Left lung (tissue), 10 donors: ENCODE data around the gene LOXHD1. TPM values are rescaled to one million over a fixed set of nuclear protein-coding genes. Genes with fewer than 3 reads are reported as not detected.

Experiments used
- ATAC-seq: fragments of 200-7000 bp; cut with Tn5 transposase; one replicate; pipeline ENCODE4 v1.9.1; 2020; ENCODE audit warnings: moderate library complexity
- DNase-seq, 4 donors: peaks; one replicate each; pipeline ENCODE4 v3.0.0-alpha.2; 2013 to 2020
- H3K27ac ChIP-seq, 2 donors: fragments of 200-600 bp; sonication (generic) in 1 of 2; one replicate each; pipeline versions ENCODE4 v1.5.0 to v1.8.0; 2020 to 2021
- H3K27me3 ChIP-seq, 2 donors: fragments of 200-600 bp; sonication (generic) in 1 of 2; one replicate each; pipeline versions ENCODE4 v1.5.0 to v1.8.0; 2020 to 2021
- H3K36me3 ChIP-seq, 2 donors: fragments of 200-600 bp; sonication (generic) in 1 of 2; one replicate each; pipeline versions ENCODE4 v1.5.0 to v1.8.0; 2020 to 2021
- H3K4me1 ChIP-seq, 2 donors: fragments of 200-600 bp; one replicate each; pipeline ENCODE4 v1.8.0; 2021
- H3K4me3 ChIP-seq, 2 donors: fragments of 200-600 bp; sonication (generic) in 1 of 2; one replicate each; pipeline versions ENCODE4 v1.5.0 to v1.8.0; 2020 to 2021; ENCODE audit warnings: mild to moderate bottlenecking in 1 of 2
- H3K9me3 ChIP-seq, 2 donors: fragments of 200-600 bp; sonication (generic) in 1 of 2; one replicate each; pipeline versions ENCODE4 v1.5.0 to v1.8.0; 2020 to 2021
- intact Hi-C, 2 donors: fragments of 100-400 bp; cut with DNase I; formaldehyde crosslinking; loops; one replicate each; pipeline versions ENCODE4 v1.11.2 to v1.14.2; 2022
- polyA plus RNA-seq, 6 donors: library from polyadenylated mRNA; unstranded; fragments of 120-200 nt; gene quantifications; one replicate each; pipeline ENCODE4 v1.2.1, GENCODE V29; 2013; ENCODE audit not compliant: insufficient read length in 6 of 6
- total RNA-seq, 2 donors: library from RNA; stranded (reverse); fragmentation: NEBNext Ultra II Directional; extraction: Animal tissue kit (Norgen Biotek cat#: 25700); gene quantifications; one replicate each; pipeline ENCODE4 v1.2.1, GENCODE V29; 2021
- TF ChIP-seq, protein P1 (sequence below), 2 donors: fragments of 200-600 bp; sonication (generic) in 1 of 2; IDR thresholded peaks; one replicate each; pipeline versions ENCODE4 v1.5.0 to v1.8.0; 2021; ENCODE audit warnings: antibody characterized with exemption in 2 of 2
- donor health status: DM: no; HTN: yes; CAD: no.
- donor health status: DM: no; HTN: no; CAD: no.

The LOXHD1 gene
- total and polyA plus RNA-seq, 8 donors, result 0.52 to 2.0 (median 1.2) TPM

DNA sequence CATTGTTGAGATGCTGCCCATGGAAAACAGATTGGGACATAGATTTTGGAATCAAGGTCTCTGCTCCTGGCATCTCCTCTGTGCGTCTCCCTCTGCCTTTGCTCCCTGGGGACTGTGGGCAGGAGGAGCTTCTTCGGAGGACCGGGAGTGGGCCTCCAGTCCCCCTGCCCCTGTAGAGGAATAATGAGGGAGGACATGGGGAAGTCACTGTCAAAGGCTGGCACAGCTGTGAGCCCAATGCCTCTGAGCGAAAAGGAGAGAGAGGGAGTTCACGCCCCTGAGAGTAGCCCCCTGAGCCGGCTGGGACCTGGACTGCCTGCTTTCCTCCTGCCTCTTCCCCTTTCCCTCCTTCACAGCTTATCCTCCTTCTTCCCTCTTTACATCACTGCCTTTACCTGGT, 195.0 kb downstream of the LOXHD1 start:
- DNase-seq, result no peak
- intact Hi-C loops, result no loop called here
- no peak for ATAC-seq
- H3K4me3 ChIP-seq, result no peak overlapping the region
- TF ChIP-seq, protein P1, sequence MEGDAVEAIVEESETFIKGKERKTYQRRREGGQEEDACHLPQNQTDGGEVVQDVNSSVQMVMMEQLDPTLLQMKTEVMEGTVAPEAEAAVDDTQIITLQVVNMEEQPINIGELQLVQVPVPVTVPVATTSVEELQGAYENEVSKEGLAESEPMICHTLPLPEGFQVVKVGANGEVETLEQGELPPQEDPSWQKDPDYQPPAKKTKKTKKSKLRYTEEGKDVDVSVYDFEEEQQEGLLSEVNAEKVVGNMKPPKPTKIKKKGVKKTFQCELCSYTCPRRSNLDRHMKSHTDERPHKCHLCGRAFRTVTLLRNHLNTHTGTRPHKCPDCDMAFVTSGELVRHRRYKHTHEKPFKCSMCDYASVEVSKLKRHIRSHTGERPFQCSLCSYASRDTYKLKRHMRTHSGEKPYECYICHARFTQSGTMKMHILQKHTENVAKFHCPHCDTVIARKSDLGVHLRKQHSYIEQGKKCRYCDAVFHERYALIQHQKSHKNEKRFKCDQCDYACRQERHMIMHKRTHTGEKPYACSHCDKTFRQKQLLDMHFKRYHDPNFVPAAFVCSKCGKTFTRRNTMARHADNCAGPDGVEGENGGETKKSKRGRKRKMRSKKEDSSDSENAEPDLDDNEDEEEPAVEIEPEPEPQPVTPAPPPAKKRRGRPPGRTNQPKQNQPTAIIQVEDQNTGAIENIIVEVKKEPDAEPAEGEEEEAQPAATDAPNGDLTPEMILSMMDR (IDR thresholded peaks at IDR 0.05), result no peak
- no peaks in the 10 kb centered on the region for H3K4me1 ChIP-seq
- no peaks in the 10 kb centered on the region for H3K27me3 ChIP-seq
- H3K9me3 ChIP-seq, result no peaks in the 10 kb centered on the region
- H3K36me3 ChIP-seq, result no peaks in the 10 kb centered on the region
- no peak overlapping the region for H3K27ac ChIP-seq

DNA sequence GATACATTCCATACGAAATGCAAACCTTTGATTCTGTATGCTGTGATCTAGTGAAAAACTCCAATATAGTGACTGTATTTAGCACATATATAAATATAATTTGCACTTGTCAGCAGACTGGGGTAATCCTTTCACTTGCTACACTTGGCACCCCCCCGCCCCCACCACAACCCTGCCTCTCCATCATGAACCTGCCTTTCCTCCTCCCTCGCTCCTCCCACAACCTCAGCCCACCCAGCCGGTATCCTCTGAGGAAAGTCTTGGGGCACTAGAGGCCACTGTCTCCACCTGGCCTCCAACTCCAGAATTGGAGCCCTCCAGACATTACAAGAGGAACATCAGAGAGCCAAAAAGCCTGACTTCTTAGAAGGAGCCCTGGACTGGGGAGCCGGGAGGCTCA, 196.3 kb downstream of the LOXHD1 start:
- TF ChIP-seq, protein P1 (IDR thresholded peaks at IDR 0.05), result no peak
- Histone ChIP-seq H3K4me1 (no peaks in the 10 kb centered on the region), H3K36me3 (no peaks in the 10 kb centered on the region), H3K27ac (no peak overlapping the region), H3K27me3 (no peaks in the 10 kb centered on the region), H3K9me3 (no peaks in the 10 kb centered on the region), H3K4me3 (no peak overlapping the region)
- DNase-seq, result no peak
- ATAC-seq, result no peak
- intact Hi-C loops, result no loop called here

DNA sequence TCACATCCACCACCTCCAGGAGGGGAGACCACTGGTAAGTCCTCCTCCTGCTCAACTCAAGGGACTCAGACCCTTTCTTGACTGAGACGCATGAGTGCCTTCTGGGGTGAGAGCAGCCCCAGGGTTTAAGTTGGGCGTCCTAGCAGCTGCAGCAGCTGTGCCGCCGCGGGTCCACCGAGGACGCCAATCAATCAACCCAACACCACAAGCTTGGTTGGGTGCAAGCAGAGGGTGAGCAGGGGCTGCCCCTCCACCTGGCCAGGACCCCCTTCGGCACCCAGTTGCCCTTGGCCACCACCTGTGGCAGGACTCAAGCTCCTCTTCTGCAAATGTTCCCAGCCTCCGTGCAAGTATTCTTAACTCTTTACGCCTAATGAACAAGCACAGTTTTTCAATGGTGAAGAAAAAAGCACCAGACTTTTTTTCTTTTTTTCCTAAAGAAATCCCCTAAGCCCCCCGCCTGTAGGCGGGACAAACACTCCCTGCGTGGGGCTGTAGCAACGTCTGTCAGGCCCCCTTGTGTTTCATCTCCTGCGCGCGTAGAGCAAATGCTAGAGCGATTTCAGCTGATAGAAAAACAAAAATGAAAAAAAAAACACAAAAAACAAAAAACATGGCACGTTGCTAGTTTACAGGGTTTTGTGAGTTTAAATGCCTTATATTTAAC, 197.1 kb downstream of the LOXHD1 start:
- DNase-seq, result no peak
- Histone ChIP-seq H3K4me1 (no peaks in the 10 kb centered on the region), H3K9me3 (no peaks in the 10 kb centered on the region), H3K4me3 (no peak overlapping the region), H3K27ac (no peak overlapping the region), H3K27me3 (no peaks in the 10 kb centered on the region), H3K36me3 (no peaks in the 10 kb centered on the region)
- ATAC-seq, result no peak
- TF ChIP-seq, protein P1 (IDR thresholded peaks at IDR 0.05), result no peak
- intact Hi-C loops, result no loop called here

DNA sequence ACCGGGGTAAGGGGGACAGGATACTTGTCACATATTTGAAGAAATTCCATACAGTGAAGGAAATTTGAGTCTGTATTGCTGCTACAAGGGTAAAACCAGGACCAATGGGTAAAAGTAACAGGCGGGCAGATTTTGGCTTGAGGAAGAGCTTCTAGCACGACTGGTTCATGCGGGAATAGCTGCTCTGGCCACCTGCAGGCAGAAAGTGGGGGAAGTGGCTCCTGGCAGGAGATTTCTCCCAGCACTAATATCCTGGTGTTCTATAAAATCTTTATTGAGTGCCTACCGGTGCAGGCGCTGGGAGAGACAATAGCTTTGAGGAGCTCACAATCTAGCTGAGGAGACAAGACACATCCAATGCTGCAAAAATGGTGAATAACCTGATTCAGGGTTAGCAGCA, 198.5 kb downstream of the LOXHD1 start:
- H3K4me3 ChIP-seq, result no peak overlapping the region
- H3K36me3 ChIP-seq, result no peaks in the 10 kb centered on the region
- TF ChIP-seq, protein P1 (IDR thresholded peaks at IDR 0.05), result no peak
- no peaks in the 10 kb centered on the region for H3K4me1 ChIP-seq
- no peaks in the 10 kb centered on the region for H3K9me3 ChIP-seq
- H3K27ac ChIP-seq, result no peak overlapping the region
- DNase-seq (no peak), ATAC-seq (no peak)
- intact Hi-C loops, result no loop called here
- H3K27me3 ChIP-seq, result no peaks in the 10 kb centered on the region

DNA sequence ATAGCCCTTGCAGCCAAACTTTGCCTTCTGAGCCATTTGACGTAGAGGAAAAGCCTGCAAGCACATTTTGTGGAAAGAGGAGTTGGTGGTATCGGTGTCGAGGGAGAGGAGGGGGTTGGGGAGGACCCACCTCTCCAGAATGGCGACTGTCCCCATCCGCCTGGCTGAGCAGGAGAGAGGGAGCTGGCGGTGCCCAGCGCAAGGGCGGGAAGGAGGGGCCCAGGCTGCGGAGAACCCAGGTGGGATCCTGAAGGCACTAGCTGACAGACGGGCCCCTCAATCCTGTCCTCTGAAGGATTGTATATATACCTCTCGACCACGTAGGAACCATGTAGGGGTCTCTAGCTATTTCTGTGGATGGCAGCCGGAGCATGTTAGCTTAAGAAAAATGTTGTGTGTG, 200.3 kb downstream of the LOXHD1 start:
- DNase-seq, result no peak
- Histone ChIP-seq H3K27ac (no peak overlapping the region), H3K9me3 (no peaks in the 10 kb centered on the region), H3K27me3 (no peaks in the 10 kb centered on the region), H3K4me1 (no peaks in the 10 kb centered on the region), H3K36me3 (no peaks in the 10 kb centered on the region), H3K4me3 (no peak overlapping the region)
- no peak for ATAC-seq
- intact Hi-C loops, result no loop called here
- TF ChIP-seq, protein P1 (IDR thresholded peaks at IDR 0.05), result no peak
